IPS-15b (cell line): Measurements from ENCODE around the gene CDC42BPA.

Experiments used
- H3K27me3 ChIP-seq: one replicate; pipeline ENCODE4 v1.6.1; 2013; ENCODE audit warnings: low read length; ENCODE audit not compliant: control insufficient read depth, insufficient read depth
- H3K36me3 ChIP-seq: one replicate; pipeline ENCODE4 v1.6.1; 2013; ENCODE audit warnings: low read length; ENCODE audit not compliant: control insufficient read depth, insufficient read depth
- H3K4me1 ChIP-seq: one replicate; pipeline ENCODE4 v1.6.1; 2013; ENCODE audit warnings: mild to moderate bottlenecking, low read length; ENCODE audit not compliant: control insufficient read depth, insufficient read depth
- H3K4me3 ChIP-seq: one replicate; pipeline ENCODE4 v1.5.1; 2013; ENCODE audit warnings: low read depth, low read length
- H3K9ac ChIP-seq: one replicate; pipeline ENCODE4 v1.6.1; 2013; ENCODE audit warnings: low read depth, mild to moderate bottlenecking, low read length
- H3K9me3 ChIP-seq: one replicate; pipeline ENCODE4 v1.6.1; 2013; ENCODE audit warnings: mild to moderate bottlenecking, low read length; ENCODE audit not compliant: control insufficient read depth, insufficient read depth

CDC42BPA gene

DNA sequence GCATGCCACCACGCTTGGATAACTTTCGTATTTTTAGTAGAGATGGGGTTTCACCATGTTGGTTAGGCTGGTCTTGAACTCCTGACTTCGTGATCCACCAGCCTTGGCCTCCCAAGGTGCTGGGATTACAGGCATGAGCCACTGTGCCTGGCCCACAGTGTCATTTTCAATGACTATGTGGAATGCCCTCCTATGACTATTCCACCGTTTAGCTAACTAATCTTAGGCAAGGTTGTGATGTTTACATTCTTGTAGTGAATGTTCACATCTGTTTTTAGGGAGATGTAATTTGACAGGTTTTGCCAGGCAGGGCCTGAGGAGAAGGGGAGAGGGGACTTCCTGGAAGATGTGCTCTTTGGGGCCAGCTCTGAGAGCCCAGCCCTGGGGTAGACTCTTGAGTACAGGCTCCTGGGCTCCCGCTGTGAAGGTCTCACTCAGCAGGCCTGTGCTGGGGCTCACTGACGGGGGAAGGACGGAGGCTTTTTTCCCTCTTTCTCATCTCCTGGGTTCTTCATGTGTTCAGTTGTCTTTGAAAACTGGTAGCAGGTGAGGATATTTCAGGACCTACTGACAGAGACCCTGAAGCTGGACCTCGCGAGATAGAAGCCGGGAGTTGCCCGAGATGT, 365.0 kb downstream of the CDC42BPA start:
- Histone ChIP-seq H3K27me3 (no peaks in the 10 kb centered on the region), H3K9me3 (no peaks in the 10 kb centered on the region), H3K4me1 (no peaks in the 10 kb centered on the region), H3K9ac (no peak overlapping the region), H3K36me3 (no peaks in the 10 kb centered on the region), H3K4me3 (no peak overlapping the region)

DNA sequence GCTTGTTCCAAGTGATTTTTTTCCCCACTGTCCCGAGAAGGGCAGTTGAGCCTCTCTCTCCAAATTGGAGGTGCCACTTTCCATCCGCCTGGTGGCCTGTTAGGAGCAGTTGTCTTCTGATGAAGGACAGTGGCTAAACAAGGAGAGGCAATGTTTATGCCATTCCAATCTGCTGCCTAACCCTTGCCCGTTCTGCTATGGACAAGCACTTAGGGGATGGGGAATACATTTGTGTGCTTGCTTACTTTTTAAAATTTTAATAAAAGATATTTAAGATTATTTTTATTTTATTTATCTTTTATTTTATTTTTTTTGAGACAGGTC, 366.2 kb downstream of the CDC42BPA start:
- Histone ChIP-seq H3K36me3 (no peaks in the 10 kb centered on the region), H3K4me3 (no peak overlapping the region), H3K27me3 (no peaks in the 10 kb centered on the region), H3K9me3 (no peaks in the 10 kb centered on the region), H3K4me1 (no peaks in the 10 kb centered on the region), H3K9ac (no peak overlapping the region)

DNA sequence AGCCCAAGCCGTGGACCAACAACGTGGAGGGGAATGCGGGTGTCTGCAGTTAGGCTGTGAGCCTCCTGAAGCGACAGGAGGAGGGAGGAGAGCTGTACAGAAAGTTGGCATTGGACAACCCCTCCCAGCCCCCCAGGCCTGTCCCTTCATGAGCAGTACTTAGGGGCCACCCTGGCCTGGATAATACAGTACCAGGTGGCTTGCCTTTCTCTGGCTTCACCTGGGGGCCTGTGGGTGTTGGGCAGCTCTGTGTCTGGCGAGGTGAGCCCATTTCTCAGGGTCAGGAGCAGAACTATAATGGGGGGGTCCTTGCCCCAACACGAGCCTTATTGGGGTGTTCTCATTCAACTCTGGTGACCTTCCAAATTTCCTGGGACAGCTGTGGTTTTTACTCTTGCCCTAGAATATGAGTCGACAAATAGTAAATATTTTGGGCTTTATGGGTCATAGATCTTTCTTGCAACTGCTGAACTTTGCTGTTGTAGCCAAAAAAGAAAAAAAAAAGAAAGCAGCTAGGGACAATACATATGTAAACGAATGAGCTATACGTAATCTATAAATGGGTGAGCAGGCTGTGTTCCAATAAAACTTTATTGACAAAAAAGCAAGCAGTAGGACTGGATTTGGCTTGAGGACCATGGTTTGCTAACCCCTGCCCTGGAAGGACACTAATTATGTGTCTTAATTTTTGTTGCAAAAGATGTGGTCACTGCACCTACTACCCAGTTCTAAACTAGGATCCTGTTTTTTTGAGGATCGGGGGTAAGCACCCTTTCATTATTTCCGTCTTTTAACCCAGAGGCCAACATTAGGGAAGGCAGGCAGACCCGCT, 366.8 kb downstream of the CDC42BPA start:
- no peak overlapping the region for H3K4me3 ChIP-seq
- no peaks in the 10 kb centered on the region for H3K27me3 ChIP-seq
- no peak overlapping the region for H3K9ac ChIP-seq
- H3K36me3 ChIP-seq, result no peaks in the 10 kb centered on the region
- H3K4me1 ChIP-seq, result no peaks in the 10 kb centered on the region
- H3K9me3 ChIP-seq, result no peaks in the 10 kb centered on the region

DNA sequence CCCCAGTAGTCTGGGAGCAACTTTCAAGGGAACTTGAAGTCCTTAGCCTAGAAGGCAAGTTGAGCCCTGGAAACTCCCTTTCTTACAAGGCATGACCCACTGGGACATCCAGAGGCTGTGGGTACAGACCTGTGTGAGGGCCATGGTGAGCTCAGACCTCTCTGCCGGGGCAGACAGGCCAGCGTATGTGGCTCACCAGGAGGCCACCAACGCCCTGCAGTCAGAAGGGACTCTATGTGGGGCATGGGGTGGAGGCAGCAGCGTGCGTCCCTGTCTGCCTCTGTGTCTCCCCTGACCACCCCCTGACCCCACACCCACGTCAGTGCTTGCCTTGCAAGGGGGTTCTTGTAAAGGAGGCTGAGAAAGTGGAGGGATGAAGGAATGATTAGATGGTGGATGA, 367.4 kb downstream of the CDC42BPA start:
- Histone ChIP-seq H3K9ac (no peak overlapping the region), H3K9me3 (no peaks in the 10 kb centered on the region), H3K36me3 (no peaks in the 10 kb centered on the region), H3K4me3 (no peak overlapping the region), H3K4me1 (no peaks in the 10 kb centered on the region), H3K27me3 (no peaks in the 10 kb centered on the region)

DNA sequence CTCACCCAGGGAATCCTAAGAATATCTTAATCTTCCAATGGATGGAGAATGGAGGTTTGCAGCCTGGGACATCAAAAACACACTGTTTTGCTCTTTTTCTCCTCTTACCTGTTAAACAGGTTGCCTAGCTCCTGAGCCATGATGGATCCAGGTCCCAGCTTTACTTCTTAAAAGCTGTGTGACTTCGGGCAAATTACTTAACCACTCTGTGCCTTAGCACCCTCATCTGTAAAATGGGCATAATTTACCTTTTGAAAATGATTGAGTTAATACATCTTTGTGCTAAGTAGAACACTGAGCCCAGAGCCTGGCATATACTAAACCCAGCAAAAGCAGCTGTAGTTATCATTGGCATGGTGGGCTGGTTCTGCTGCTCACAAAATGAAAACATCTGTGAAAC, 368.0 kb downstream of the CDC42BPA start:
- H3K9me3 ChIP-seq, result no peaks in the 10 kb centered on the region
- H3K4me1 ChIP-seq, result no peaks in the 10 kb centered on the region

DNA sequence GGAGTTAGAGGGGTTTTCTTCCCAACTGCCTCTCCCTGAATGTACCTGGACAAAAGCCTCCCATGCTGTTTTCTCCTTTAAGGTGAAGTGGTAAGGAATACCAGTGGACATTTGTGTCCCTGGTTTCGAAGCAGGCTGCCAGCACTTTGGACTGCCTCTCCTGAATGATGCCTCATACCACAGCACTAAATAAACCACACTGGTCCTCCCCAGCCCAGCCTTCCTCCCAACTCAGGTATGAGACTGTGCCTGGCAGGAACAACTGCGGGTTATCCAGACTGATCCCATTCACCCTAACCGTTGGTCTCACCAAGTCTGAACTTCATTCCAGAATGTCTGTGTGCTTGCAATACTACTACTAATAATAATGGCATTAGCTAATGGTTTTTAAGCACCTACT, 368.9 kb downstream of the CDC42BPA start:
- Histone ChIP-seq H3K9me3 (no peaks in the 10 kb centered on the region), H3K4me3 (no peak overlapping the region), H3K36me3 (no peaks in the 10 kb centered on the region), H3K27me3 (no peaks in the 10 kb centered on the region), H3K4me1 (no peaks in the 10 kb centered on the region), H3K9ac (no peak overlapping the region)

More for the DNA sequence above, 368.0 kb downstream of the CDC42BPA start:
- no peak overlapping the region for H3K9ac ChIP-seq
- no peaks in the 10 kb centered on the region for H3K27me3 ChIP-seq
- no peaks in the 10 kb centered on the region for H3K36me3 ChIP-seq
- no peak overlapping the region for H3K4me3 ChIP-seq

DNA sequence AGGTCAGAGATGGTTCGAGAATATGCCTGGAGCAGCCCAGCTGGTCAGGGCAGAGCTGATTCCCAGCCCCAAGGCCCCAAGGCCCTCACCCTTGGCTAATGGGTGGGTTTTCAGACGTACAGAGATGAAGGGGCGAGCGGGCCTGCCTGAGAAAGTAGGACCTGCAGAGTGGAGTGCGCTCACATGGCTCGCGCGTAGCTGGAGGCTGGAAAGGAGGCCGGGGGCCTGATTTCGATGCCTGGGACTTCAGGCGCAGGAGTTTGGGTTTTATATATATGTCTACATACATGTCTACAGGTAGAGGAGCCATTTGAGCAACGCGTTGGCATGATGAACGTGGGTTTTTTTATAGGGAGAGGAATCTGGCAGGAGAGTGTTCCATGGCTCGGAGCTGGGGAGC, 369.3 kb downstream of the CDC42BPA start:
- Histone ChIP-seq H3K9me3 (no peaks in the 10 kb centered on the region), H3K4me1 (no peaks in the 10 kb centered on the region), H3K36me3 (no peaks in the 10 kb centered on the region), H3K27me3 (no peaks in the 10 kb centered on the region), H3K4me3 (no peak overlapping the region), H3K9ac (no peak overlapping the region)

DNA sequence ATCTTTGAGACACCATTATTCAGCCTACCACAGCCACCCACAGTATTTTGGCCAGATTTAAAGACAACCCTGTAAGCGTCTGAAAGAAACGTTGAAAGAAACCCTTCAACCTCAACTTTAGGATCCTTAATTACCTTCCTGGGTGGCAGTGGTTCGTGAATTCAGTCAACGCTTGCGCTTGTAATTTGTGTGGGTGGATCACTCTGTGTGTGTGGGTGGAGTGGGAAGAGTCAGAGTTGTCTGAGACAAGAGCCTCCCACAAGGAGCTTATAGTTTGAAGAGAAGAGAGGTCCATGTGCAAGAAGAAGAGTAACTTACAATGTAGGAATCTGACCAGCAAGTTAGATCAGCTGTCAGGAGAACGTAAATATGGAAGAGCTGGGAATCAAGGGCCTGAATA, 369.8 kb downstream of the CDC42BPA start:
- Histone ChIP-seq H3K9ac (no peak overlapping the region), H3K4me1 (no peaks in the 10 kb centered on the region), H3K27me3 (no peaks in the 10 kb centered on the region), H3K36me3 (no peaks in the 10 kb centered on the region), H3K4me3 (no peak overlapping the region), H3K9me3 (no peaks in the 10 kb centered on the region)

DNA sequence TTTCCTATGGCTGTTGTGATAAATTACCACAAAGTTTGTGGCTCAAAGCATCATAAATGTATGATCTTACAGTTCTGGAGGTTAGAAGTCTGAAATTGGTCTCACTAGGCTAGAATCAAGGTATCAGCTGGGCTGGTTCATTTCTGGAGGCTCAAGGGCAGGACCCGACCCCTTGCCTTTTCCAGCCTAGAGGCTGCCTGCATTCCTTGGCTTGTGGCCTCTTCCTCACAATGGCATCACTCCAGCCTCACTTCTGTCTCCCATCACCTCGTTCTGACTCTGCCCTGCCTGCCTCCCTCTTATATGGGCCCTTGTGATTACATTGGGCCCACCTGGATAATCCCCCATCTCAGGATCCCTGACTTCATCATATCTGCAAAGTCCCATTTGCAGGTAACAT, 370.2 kb downstream of the CDC42BPA start:
- Histone ChIP-seq H3K36me3 (no peaks in the 10 kb centered on the region), H3K4me3 (no peak overlapping the region), H3K27me3 (no peaks in the 10 kb centered on the region), H3K4me1 (no peaks in the 10 kb centered on the region), H3K9ac (no peak overlapping the region), H3K9me3 (no peaks in the 10 kb centered on the region)

DNA sequence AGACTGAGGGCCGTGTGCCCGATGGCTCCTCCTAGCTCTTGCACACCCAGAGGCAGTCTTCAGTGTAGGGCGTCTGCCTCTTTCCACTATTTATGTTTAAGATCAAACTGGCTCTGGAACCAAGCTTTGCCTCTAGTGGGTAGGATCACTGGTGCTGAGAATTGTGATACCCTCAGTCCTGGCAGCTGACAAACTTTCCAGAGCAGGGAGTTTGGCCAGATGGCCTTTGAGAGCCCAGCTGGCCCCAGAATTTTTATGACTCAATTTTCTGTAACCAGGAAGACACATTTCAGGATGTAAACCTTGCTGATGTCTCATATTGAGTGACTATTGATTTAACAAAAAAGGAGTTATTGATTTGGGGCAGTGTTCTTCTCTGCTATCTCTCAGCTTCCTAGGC, 371.5 kb downstream of the CDC42BPA start:
- Histone ChIP-seq H3K36me3 (no peaks in the 10 kb centered on the region), H3K9me3 (no peaks in the 10 kb centered on the region), H3K27me3 (no peaks in the 10 kb centered on the region), H3K4me3 (no peak overlapping the region), H3K9ac (no peak overlapping the region), H3K4me1 (no peaks in the 10 kb centered on the region)

DNA sequence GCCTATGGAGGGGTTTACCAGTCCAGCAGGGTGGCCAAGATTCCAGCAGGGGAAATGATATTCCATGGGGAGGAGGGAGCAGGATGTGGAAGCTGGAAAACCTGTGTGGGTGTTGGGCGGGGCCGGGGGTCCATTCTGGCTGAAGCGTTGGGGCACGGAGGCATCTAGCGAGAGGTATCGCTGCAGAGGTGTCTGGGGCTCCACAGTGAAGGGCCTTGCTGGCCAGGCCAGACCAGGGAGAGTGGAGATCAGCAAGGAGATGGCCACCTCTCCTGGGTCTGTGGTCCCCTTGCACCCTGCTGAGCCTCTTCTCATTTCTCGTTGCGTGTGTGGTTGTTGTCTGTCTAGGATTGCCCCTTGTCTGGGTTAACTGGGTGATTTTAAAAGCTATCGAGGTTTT, 372.0 kb downstream of the CDC42BPA start:
- no peaks in the 10 kb centered on the region for H3K4me1 ChIP-seq
- H3K9me3 ChIP-seq, result no peaks in the 10 kb centered on the region
- no peak overlapping the region for H3K4me3 ChIP-seq
- no peaks in the 10 kb centered on the region for H3K27me3 ChIP-seq
- H3K9ac ChIP-seq, result no peak overlapping the region
- H3K36me3 ChIP-seq, result no peaks in the 10 kb centered on the region

DNA sequence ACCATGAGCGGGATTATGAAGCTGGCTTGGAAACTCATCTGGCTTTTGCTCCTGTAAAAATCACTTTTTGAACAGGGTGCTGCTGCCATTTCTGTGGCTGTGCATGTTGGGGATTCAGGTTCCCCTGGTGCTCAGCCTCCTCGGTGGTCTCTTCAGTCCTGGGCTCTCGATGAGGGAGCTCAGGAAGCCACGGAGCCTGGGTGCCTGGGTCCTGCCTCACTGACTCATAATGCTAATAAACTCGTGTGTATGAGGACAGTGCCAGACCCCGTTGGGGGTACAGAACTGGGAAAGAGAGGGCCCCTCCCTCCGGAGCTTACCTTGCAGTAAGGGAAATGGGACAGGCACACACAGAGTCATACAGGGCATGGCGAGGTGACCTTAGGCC, 372.4 kb downstream of the CDC42BPA start:
- no peaks in the 10 kb centered on the region for H3K36me3 ChIP-seq
- H3K9ac ChIP-seq, result no peak overlapping the region
- H3K4me1 ChIP-seq, result no peaks in the 10 kb centered on the region
- H3K27me3 ChIP-seq, result peaks cover 4% of the 10 kb centered on the region
- no peak overlapping the region for H3K4me3 ChIP-seq
- no peaks in the 10 kb centered on the region for H3K9me3 ChIP-seq
